GM23338 (cell line): ENCODE measurements around the gene NPR2.

Source experiments
- CREB1 ChIP-seq: fragments of 250-450 bp; sonication (Bioruptor Pico); IDR thresholded peaks from 2 replicates; pipeline ENCODE4 v1.5.0; 2020; ENCODE audit warnings: low read depth, mild to moderate bottlenecking, moderate library complexity
- EZH2 ChIP-seq: fragments of 200-600 bp; sonication (generic); IDR thresholded peaks from one replicate; pipeline ENCODE4 v1.8.0; 2017; ENCODE audit warnings: antibody characterized with exemption, mild to moderate bottlenecking, low read depth; ENCODE audit not compliant: unreplicated experiment
- EZH2phosphoT487 ChIP-seq: fragments of 200-600 bp; sonication (generic); IDR thresholded peaks from one replicate; pipeline ENCODE4 v1.8.1; 2018; ENCODE audit warnings: antibody characterized with exemption; ENCODE audit not compliant: unreplicated experiment
- JUNB ChIP-seq: IDR thresholded peaks from one replicate; pipeline ENCODE4 v1.6.1; 2016; ENCODE audit warnings: antibody characterized with exemption; ENCODE audit not compliant: unreplicated experiment
- NANOG ChIP-seq: IDR thresholded peaks from 2 replicates; pipeline ENCODE4 v1.6.1; 2016; ENCODE audit warnings: antibody characterized with exemption, borderline replicate concordance
- POLR2AphosphoS5 ChIP-seq: IDR thresholded peaks from 2 replicates; pipeline ENCODE4 v1.6.1; 2016; ENCODE audit warnings: antibody characterized with exemption, low read depth
- ZNF114 ChIP-seq: fragments of 250-450 bp; sonication (Bioruptor Pico); IDR thresholded peaks from 2 replicates; pipeline ENCODE4 v1.5.0; 2020; ENCODE audit warnings: mild to moderate bottlenecking, moderate library complexity
- TF ChIP-seq, protein P1 (sequence below), 2 experiments: fragments of 200-600 bp in 1 of 2; sonication (generic) in 1 of 2; conservative IDR thresholded peaks; 2 replicates each; pipeline versions ENCODE4 v1.5.1 to v1.6.1; 2016 to 2017; ENCODE audit warnings: antibody characterized with exemption in 2 of 2, low read depth in 2 of 2, mild to moderate bottlenecking in 2 of 2, moderate library complexity in 1 of 2
- TF ChIP-seq, protein P2 (sequence below): IDR thresholded peaks from one replicate; pipeline ENCODE4 v1.6.1; 2018; ENCODE audit warnings: antibody characterized with exemption; ENCODE audit not compliant: unreplicated experiment

DNA sequence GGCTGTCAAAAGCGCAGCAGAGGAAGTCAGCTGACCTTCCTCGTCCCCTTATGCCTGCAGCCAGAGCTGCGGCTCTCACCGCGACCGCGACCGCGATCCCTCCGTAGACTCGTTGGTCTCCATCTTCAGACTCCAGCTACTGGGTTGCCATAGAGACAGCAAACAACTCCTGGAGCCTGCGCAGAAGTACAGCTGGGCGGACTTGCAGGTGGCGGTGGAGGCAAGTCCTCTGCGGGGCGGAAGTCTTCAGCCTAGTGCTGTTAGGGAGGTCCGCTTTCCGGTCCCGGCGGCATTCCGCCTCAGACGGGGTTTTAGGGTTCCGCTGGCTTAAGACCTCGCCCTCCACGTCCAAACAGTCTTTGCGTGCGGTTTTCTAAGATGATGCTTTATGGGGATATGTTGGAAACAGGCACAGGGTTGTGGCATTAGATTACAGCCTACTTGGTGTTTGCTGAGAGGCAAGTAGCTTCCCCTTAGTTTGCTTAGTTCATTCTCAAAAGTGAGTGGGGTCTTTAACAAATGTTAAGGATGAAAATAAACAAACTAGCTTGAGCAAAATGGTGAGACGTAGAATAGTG is 20.7 kb downstream of the NPR2 start, which contains the start of gene SPAG8:
- TF ChIP-seq ZNF114 (CRISPR knock-in tag) (no peak), CREB1 (CRISPR knock-in tag) (no peak), JUNB (no peak), EZH2 (no peak), POLR2AphosphoS5 (peak; percentile 61), EZH2phosphoT487 (no peak), NANOG (no peak)
- TF ChIP-seq, protein P1, sequence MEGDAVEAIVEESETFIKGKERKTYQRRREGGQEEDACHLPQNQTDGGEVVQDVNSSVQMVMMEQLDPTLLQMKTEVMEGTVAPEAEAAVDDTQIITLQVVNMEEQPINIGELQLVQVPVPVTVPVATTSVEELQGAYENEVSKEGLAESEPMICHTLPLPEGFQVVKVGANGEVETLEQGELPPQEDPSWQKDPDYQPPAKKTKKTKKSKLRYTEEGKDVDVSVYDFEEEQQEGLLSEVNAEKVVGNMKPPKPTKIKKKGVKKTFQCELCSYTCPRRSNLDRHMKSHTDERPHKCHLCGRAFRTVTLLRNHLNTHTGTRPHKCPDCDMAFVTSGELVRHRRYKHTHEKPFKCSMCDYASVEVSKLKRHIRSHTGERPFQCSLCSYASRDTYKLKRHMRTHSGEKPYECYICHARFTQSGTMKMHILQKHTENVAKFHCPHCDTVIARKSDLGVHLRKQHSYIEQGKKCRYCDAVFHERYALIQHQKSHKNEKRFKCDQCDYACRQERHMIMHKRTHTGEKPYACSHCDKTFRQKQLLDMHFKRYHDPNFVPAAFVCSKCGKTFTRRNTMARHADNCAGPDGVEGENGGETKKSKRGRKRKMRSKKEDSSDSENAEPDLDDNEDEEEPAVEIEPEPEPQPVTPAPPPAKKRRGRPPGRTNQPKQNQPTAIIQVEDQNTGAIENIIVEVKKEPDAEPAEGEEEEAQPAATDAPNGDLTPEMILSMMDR (conservative IDR thresholded peaks at IDR 0.05; ENCODE audit: low read depth in 2 of 2): no peak
- TF ChIP-seq, protein P2, sequence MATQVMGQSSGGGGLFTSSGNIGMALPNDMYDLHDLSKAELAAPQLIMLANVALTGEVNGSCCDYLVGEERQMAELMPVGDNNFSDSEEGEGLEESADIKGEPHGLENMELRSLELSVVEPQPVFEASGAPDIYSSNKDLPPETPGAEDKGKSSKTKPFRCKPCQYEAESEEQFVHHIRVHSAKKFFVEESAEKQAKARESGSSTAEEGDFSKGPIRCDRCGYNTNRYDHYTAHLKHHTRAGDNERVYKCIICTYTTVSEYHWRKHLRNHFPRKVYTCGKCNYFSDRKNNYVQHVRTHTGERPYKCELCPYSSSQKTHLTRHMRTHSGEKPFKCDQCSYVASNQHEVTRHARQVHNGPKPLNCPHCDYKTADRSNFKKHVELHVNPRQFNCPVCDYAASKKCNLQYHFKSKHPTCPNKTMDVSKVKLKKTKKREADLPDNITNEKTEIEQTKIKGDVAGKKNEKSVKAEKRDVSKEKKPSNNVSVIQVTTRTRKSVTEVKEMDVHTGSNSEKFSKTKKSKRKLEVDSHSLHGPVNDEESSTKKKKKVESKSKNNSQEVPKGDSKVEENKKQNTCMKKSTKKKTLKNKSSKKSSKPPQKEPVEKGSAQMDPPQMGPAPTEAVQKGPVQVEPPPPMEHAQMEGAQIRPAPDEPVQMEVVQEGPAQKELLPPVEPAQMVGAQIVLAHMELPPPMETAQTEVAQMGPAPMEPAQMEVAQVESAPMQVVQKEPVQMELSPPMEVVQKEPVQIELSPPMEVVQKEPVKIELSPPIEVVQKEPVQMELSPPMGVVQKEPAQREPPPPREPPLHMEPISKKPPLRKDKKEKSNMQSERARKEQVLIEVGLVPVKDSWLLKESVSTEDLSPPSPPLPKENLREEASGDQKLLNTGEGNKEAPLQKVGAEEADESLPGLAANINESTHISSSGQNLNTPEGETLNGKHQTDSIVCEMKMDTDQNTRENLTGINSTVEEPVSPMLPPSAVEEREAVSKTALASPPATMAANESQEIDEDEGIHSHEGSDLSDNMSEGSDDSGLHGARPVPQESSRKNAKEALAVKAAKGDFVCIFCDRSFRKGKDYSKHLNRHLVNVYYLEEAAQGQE: no peak
